Uterus (tissue), 2 donors: ENCODE results near the gene FKBP5.

ENCODE experiments used
- CTCF ChIP-seq, 4 experiments: fragments of 200-600 bp in 2 of 4; fragments of 450-650 bp in 2 of 4; sonication (generic) in 2 of 4; IDR thresholded peaks; one replicate each; pipeline ENCODE4 v1.5.1; 2016 to 2019; ENCODE audit warnings: antibody characterized with exemption in 4 of 4, mild to moderate bottlenecking in 2 of 4, moderate library complexity in 1 of 4
- POLR2A ChIP-seq, 2 donors: fragments of 450-650 bp; IDR thresholded peaks; one replicate each; pipeline ENCODE4 v1.6.1; 2016; ENCODE audit warnings: antibody characterized with exemption in 2 of 2, mild to moderate bottlenecking in 1 of 2, moderate library complexity in 1 of 2

- TF ChIP-seq CTCF (IDR thresholded peaks at IDR 0.05) (no peak), POLR2A (IDR thresholded peaks at IDR 0.05) (no peak)
These were observed 29.6 kb upstream of the FKBP5 start for GRCh38 chr6:35718375-35718736.
